SU-DHL-6 (cell line): ENCODE measurements around the gene LBX2.
A peak's percentile ranks its signal among the peaks of the same experiment; 100 is the strongest.

Experiments used
- H2AFZ ChIP-seq: fragments of 200-600 bp; sonication (generic); 2 replicates; pipeline ENCODE4 v1.6.1; 2014; ENCODE audit warnings: low read depth, mild to moderate bottlenecking, moderate library complexity, mixed read lengths, antibody characterized with exemption, low read length; ENCODE audit not compliant: severe bottlenecking
- H3F3A ChIP-seq: fragments of 200-600 bp; shearing (Covaris generic); 2 replicates; pipeline ENCODE4 v1.6.0; 2016; ENCODE audit warnings: antibody characterized with exemption, mild to moderate bottlenecking; ENCODE audit not compliant: insufficient read depth
- H3K27ac ChIP-seq: fragments of 200-600 bp; sonication (generic); 2 replicates; pipeline ENCODE4 v1.5.1; 2016; ENCODE audit warnings: low read depth, mild to moderate bottlenecking, low read length, moderate library complexity, mixed read lengths
- H3K27me3 ChIP-seq: fragments of 200-600 bp; sonication (generic), shearing (Covaris generic); 2 replicates; pipeline ENCODE4 v1.6.0; 2014; ENCODE audit warnings: mild to moderate bottlenecking, low read length
- H3K36me3 ChIP-seq: fragments of 200-600 bp; sonication (generic); 2 replicates; pipeline ENCODE4 v1.6.1; 2014; ENCODE audit warnings: mild to moderate bottlenecking, low read length, mixed read lengths
- H3K4me2 ChIP-seq: fragments of 300-600, 200-600 bp; shearing (Covaris generic), sonication (generic); 2 replicates; pipeline ENCODE4 v1.6.0; 2014; ENCODE audit warnings: low read length, low read depth, mild to moderate bottlenecking; ENCODE audit not compliant: poor library complexity, severe bottlenecking
- H3K4me3 ChIP-seq: fragments of 200-600 bp; sonication (generic); 2 replicates; pipeline ENCODE4 v1.5.1; 2014; ENCODE audit warnings: antibody characterized with exemption, low read length, mild to moderate bottlenecking, mixed read lengths; ENCODE audit not compliant: insufficient read depth, poor library complexity, severe bottlenecking
- H3K79me2 ChIP-seq: fragments of 200-600 bp; sonication (generic); 2 replicates; pipeline ENCODE4 v1.6.1; 2014; ENCODE audit warnings: mild to moderate bottlenecking, low read length, moderate library complexity; ENCODE audit not compliant: insufficient read depth
- H3K9ac ChIP-seq: fragments of 200-600 bp; sonication (generic); 2 replicates; pipeline ENCODE4 v1.7.0; 2014; ENCODE audit warnings: mild to moderate bottlenecking, low read length
- H3K9me2 ChIP-seq: fragments of 200-600 bp; sonication (generic); replicated peaks from 2 replicates; pipeline ENCODE4 v1.6.1; 2014; ENCODE audit warnings: low read length; ENCODE audit not compliant: insufficient read depth
- H3K9me3 ChIP-seq: fragments of 200-600 bp; sonication (generic); 2 replicates; pipeline ENCODE4 v1.6.1; 2014; ENCODE audit warnings: low read length, mixed read lengths; ENCODE audit not compliant: insufficient read depth
- H4K20me1 ChIP-seq: fragments of 200-600 bp; sonication (generic); 2 replicates; pipeline ENCODE4 v1.6.1; 2014; ENCODE audit warnings: low read depth, mild to moderate bottlenecking, antibody characterized with exemption, low read length, moderate library complexity, mixed read lengths
- EZH2phosphoT487 ChIP-seq: fragments of 200-600 bp; sonication (generic), shearing (Covaris generic); conservative IDR thresholded peaks from 2 replicates; pipeline ENCODE4 v1.6.1; 2018; ENCODE audit warnings: mild to moderate bottlenecking, antibody characterized with exemption, low read length, moderate library complexity, mixed read lengths
- TF ChIP-seq, protein P1 (sequence below): fragments of 200-600 bp; sonication (generic); IDR thresholded peaks from one replicate; pipeline ENCODE4 v1.5.1; 2017; ENCODE audit warnings: antibody characterized with exemption, mild to moderate bottlenecking, low read length, moderate library complexity; ENCODE audit not compliant: insufficient read depth, poor library complexity, severe bottlenecking

LBX2 gene

GRCh38 chr2:74544634-74545033, 45.2 kb upstream of the LBX2 start:
- H4K20me1 ChIP-seq, result no peaks in the 10 kb centered on the region
- no peak overlapping the region for H2AFZ ChIP-seq
- H3F3A ChIP-seq, result no peaks in the 10 kb centered on the region
- no peak overlapping the region for H3K4me3 ChIP-seq
- H3K27me3 ChIP-seq, result no peaks in the 10 kb centered on the region
- H3K79me2 ChIP-seq, result no peaks in the 10 kb centered on the region
- no peaks in the 10 kb centered on the region for H3K36me3 ChIP-seq
- H3K9me3 ChIP-seq, result no peaks in the 10 kb centered on the region
- H3K9ac ChIP-seq, result no peak overlapping the region
- no peaks in the 10 kb centered on the region for H3K9me2 ChIP-seq
- no peak overlapping the region for H3K27ac ChIP-seq
- H3K4me2 ChIP-seq, result no peak overlapping the region
- TF ChIP-seq, protein P1, sequence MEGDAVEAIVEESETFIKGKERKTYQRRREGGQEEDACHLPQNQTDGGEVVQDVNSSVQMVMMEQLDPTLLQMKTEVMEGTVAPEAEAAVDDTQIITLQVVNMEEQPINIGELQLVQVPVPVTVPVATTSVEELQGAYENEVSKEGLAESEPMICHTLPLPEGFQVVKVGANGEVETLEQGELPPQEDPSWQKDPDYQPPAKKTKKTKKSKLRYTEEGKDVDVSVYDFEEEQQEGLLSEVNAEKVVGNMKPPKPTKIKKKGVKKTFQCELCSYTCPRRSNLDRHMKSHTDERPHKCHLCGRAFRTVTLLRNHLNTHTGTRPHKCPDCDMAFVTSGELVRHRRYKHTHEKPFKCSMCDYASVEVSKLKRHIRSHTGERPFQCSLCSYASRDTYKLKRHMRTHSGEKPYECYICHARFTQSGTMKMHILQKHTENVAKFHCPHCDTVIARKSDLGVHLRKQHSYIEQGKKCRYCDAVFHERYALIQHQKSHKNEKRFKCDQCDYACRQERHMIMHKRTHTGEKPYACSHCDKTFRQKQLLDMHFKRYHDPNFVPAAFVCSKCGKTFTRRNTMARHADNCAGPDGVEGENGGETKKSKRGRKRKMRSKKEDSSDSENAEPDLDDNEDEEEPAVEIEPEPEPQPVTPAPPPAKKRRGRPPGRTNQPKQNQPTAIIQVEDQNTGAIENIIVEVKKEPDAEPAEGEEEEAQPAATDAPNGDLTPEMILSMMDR, result peak; percentile 32
- TF ChIP-seq EZH2phosphoT487, result no peak

DNA sequence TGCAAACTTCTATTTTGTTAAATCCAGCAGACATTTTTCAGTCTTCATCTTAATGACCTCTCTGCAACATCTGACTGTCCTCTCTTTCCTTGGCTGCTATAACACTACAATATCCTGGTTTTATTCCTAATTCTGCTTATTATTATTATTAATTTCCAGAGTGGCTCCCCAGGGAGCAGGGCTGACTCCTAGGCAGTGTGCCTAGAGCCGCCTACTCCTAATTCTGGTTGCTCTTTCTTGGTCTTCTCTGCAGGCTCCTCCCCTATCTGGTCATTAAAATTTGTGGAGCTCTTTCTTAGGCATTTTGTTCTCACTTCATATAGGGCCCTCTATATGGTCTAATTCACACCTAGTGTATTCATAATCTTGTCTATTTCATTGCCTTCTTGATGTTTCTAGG, 43.6 kb upstream of the LBX2 start:
- Histone ChIP-seq H4K20me1 (no peaks in the 10 kb centered on the region), H3F3A (no peaks in the 10 kb centered on the region), H3K9ac (no peak overlapping the region), H3K79me2 (no peaks in the 10 kb centered on the region), H3K9me2 (no peaks in the 10 kb centered on the region), H3K27me3 (no peaks in the 10 kb centered on the region), H3K27ac (no peak overlapping the region), H3K4me3 (no peak overlapping the region), H2AFZ (no peak overlapping the region), H3K36me3 (no peaks in the 10 kb centered on the region), H3K4me2 (no peak overlapping the region), H3K9me3 (no peaks in the 10 kb centered on the region)
- TF ChIP-seq, protein P1, result no peak
- no peak for TF ChIP-seq EZH2phosphoT487

- Histone ChIP-seq H3K4me3 (no peak overlapping the region), H3K27ac (no peak overlapping the region), H2AFZ (no peak overlapping the region), H3K9me3 (no peaks in the 10 kb centered on the region), H4K20me1 (no peaks in the 10 kb centered on the region), H3K27me3 (no peaks in the 10 kb centered on the region), H3K4me2 (no peak overlapping the region), H3K36me3 (no peaks in the 10 kb centered on the region), H3K9me2 (no peaks in the 10 kb centered on the region), H3F3A (no peaks in the 10 kb centered on the region), H3K9ac (no peak overlapping the region), H3K79me2 (no peaks in the 10 kb centered on the region)
- TF ChIP-seq, protein P1, result no peak
- TF ChIP-seq EZH2phosphoT487, result no peak
Observed at GRCh38 chr2:74540291-74540690, 40.9 kb upstream of the LBX2 start.
